PC-9 (cell line): ENCODE results near the gene ATN1. TPM values are rescaled to one million over a fixed set of nuclear protein-coding genes. Genes with fewer than 3 reads are reported as not detected.
"Not testable (repeated sequence)": the region's sequence is repeated elsewhere in the genome, so short reads cannot be mapped to it uniquely, and the experiment has no call there.

ENCODE experiments used
- BruUV-seq: library from RNA; stranded (reverse); fragments of 400-500 nt; replicated peaks from 2 replicates; lab custom pipeline; 2021; lab: Mats Ljungman, UMichigan
- CTCF ChIA-PET: fragments of 300-600 bp; sonication (Branson Sonifier 250); formaldehyde crosslinking; loops from one replicate; lab custom pipeline; 2022; ENCODE audit warnings: antibody characterized with exemption; lab: Charles Lee
- POLR2A ChIA-PET: fragments of 300-600 bp; sonication (Branson Sonifier 250); formaldehyde crosslinking; loops from one replicate; lab custom pipeline; 2022; ENCODE audit warnings: antibody characterized with exemption; ENCODE audit not compliant: unreplicated experiment; lab: Charles Lee
- DNase-seq, 2 experiments: peaks; one replicate each; pipeline versions ENCODE4 v3.0.0 to v3.0.0-alpha.2; 2015 to 2022; ENCODE audit warnings: mixed read lengths in 1 of 2
- H2AFZ ChIP-seq: fragments of 200-600 bp; sonication (generic); 2 replicates; pipeline ENCODE4 v1.8.1; 2017; ENCODE audit warnings: antibody characterized with exemption
- H3F3A ChIP-seq: fragments of 200-600 bp; sonication (generic); 2 replicates; pipeline ENCODE4 v1.8.1; 2017; ENCODE audit warnings: antibody characterized with exemption, mild to moderate bottlenecking, low read depth; ENCODE audit not compliant: insufficient read depth
- H3K27ac ChIP-seq: fragments of 200-600 bp; sonication (generic); 2 replicates; pipeline ENCODE4 v1.6.1; 2016; ENCODE audit warnings: mixed run types
- H3K27me3 ChIP-seq: fragments of 200-600 bp; sonication (generic); 2 replicates; pipeline ENCODE4 v1.6.1; 2016; ENCODE audit warnings: low read depth, mixed run types; ENCODE audit not compliant: insufficient read depth
- H3K36me3 ChIP-seq: fragments of 200-600 bp; sonication (generic); 2 replicates; pipeline ENCODE4 v1.6.1; 2016; ENCODE audit warnings: low read depth, mixed run types
- H3K4me1 ChIP-seq: fragments of 200-600 bp; sonication (generic); replicated peaks from 2 replicates; pipeline ENCODE4 v1.6.1; 2016; ENCODE audit warnings: mixed run types; ENCODE audit not compliant: insufficient read depth
- H3K4me2 ChIP-seq: fragments of 200-600 bp; sonication (generic); 2 replicates; pipeline ENCODE4 v1.6.1; 2017; ENCODE audit warnings: mixed run types
- H3K4me3 ChIP-seq: fragments of 200-600 bp; sonication (generic); 2 replicates; pipeline ENCODE4 v1.6.1; 2016; ENCODE audit warnings: mixed run types
- H3K79me2 ChIP-seq: fragments of 200-600 bp; sonication (generic); 2 replicates; pipeline ENCODE4 v1.6.1; 2017; ENCODE audit warnings: low read depth, mixed run types
- H3K9me2 ChIP-seq: fragments of 200-600 bp; sonication (generic); 2 replicates; pipeline ENCODE4 v1.8.1; 2017; ENCODE audit warnings: mild to moderate bottlenecking; ENCODE audit not compliant: insufficient read depth
- H3K9me3 ChIP-seq: fragments of 200-600 bp; sonication (generic); 2 replicates; pipeline ENCODE4 v1.8.1; 2016; ENCODE audit warnings: low read depth; ENCODE audit not compliant: insufficient read depth
- H4K20me1 ChIP-seq: fragments of 200-600 bp; sonication (generic); 2 replicates; pipeline ENCODE4 v1.8.1; 2017; ENCODE audit not compliant: insufficient read depth
- CTCF ChIP-seq: fragments of 200-600 bp; sonication (generic); conservative IDR thresholded peaks from 2 replicates; pipeline ENCODE4 v1.6.1; 2017; ENCODE audit warnings: mixed run types, antibody characterized with exemption, mild to moderate bottlenecking, moderate library complexity
- EZH2 ChIP-seq: fragments of 200-600 bp; sonication (generic); IDR thresholded peaks from 2 replicates; pipeline ENCODE4 v1.8.0; 2017; ENCODE audit warnings: antibody characterized with exemption, low read depth
- intact Hi-C: fragments of 100-400 bp; cut with micrococcal nuclease; formaldehyde crosslinking; loops from one replicate; pipeline ENCODE4 v1.10.0; 2022; ENCODE audit not compliant: unreplicated experiment
- total RNA-seq: library from RNA; stranded (reverse); gene quantifications from 2 replicates; pipeline ENCODE4 v1.2.3, GENCODE V29; 2021

ATN1 gene
- total RNA-seq, 1 experiment from 2014 or later = 158 TPM

- DNase-seq = peak; percentile 89 to 100
- Histone ChIP-seq H3K4me2 (peak overlapping the region; percentile 80), H3F3A (peaks cover 12% of the 10 kb centered on the region; the same call in 1 of the 2 replicates), H4K20me1 (no peaks in the 10 kb centered on the region), H3K4me3 (peak overlapping the region; percentile 57), H3K9me2 (no peaks in the 10 kb centered on the region), H3K27ac (peak overlapping the region; percentile 90), H3K4me1 (peaks cover 15% of the 10 kb centered on the region), H2AFZ (peak overlapping the region; percentile 92), H3K36me3 (no peaks in the 10 kb centered on the region), H3K9me3 (no peaks in the 10 kb centered on the region), H3K27me3 (no peaks in the 10 kb centered on the region), H3K79me2 (no peaks in the 10 kb centered on the region)
- ChIA-PET CTCF (interaction anchor here (0.5 to 2.0 kb wide), 9 partner anchors 13 to 202 kb away, joined by 3 to 12 read pairs (median 5); partner anchors contain the start of genes LRRC23, SPSB2 and ZNF384), POLR2A (interaction anchor here (0.6 to 1.6 kb wide), 12 partner anchors 18 to 517 kb away, joined by 3 to 20 read pairs (median 4); partner anchors contain the start of genes C12orf57, LPCAT3, RNU7-1 and SPSB2)
- intact Hi-C loops = loop anchor here (1.0 kb wide), 3 partner anchors 18 to 40 kb away; partner anchors contain the start of genes CDCA3 and SPSB2
- TF ChIP-seq EZH2 (no peak), CTCF (peak; percentile 74)
- no TSS peak for BruUV-seq
These were observed 36.7 kb upstream of the ATN1 start for GRCh38 chr12:6890789-6891645.

GRCh38 chr12:6891646-6892001 lies 36.1 kb upstream of the ATN1 start:
- Histone ChIP-seq H3K36me3 (no peaks in the 10 kb centered on the region), H3F3A (peaks cover 12% of the 10 kb centered on the region; the same call in 1 of the 2 replicates), H4K20me1 (no peaks in the 10 kb centered on the region), H3K4me3 (peak overlapping the region; percentile 57), H3K27ac (peak overlapping the region; percentile 30), H3K79me2 (no peaks in the 10 kb centered on the region), H3K4me2 (peak overlapping the region; percentile 79), H3K9me2 (no peaks in the 10 kb centered on the region), H2AFZ (peak overlapping the region; percentile 92), H3K4me1 (peaks cover 18% of the 10 kb centered on the region), H3K27me3 (no peaks in the 10 kb centered on the region), H3K9me3 (no peaks in the 10 kb centered on the region)
- BruUV-seq = TSS peak; percentile 65
- CTCF ChIA-PET = interaction anchor here (0.5 to 2.0 kb wide), 10 partner anchors 12 to 203 kb away, joined by 3 to 12 read pairs (median 5); partner anchors contain the start of genes LRRC23, SPSB2 and ZNF384
- POLR2A ChIA-PET = interaction anchor here (0.6 to 1.6 kb wide), 9 partner anchors 19 to 517 kb away, joined by 3 to 20 read pairs (median 4); partner anchors contain the start of genes LPCAT3 and SPSB2
- no peak for DNase-seq
- TF ChIP-seq CTCF (no peak), EZH2 (no peak)
- intact Hi-C loops = loop anchor here (1.0 kb wide), 3 partner anchors 18 to 40 kb away; partner anchors contain the start of genes CDCA3 and SPSB2

GRCh38 chr12:6892683-6893082 lies 35.1 kb upstream of the ATN1 start:
- H3K4me2 ChIP-seq, intact Hi-C loops, H3K9me2 ChIP-seq, H2AFZ ChIP-seq, H3K4me3 ChIP-seq, H3K27me3 ChIP-seq, H3K79me2 ChIP-seq, H3K36me3 ChIP-seq, BruUV-seq, DNase-seq, H3K9me3 ChIP-seq, H4K20me1 ChIP-seq, H3K27ac ChIP-seq: not testable (repeated sequence)
- CTCF ChIA-PET = interaction anchor here (0.7 to 2.0 kb wide), 3 partner anchors 20 to 68 kb away, joined by 3 to 13 read pairs (median 12); partner anchors contain the start of gene SPSB2
- Histone ChIP-seq H3K4me1 (peaks cover 21% of the 10 kb centered on the region), H3F3A (peaks cover 12% of the 10 kb centered on the region; the same call in 1 of the 2 replicates)
- POLR2A ChIA-PET = interaction anchor here (0.6 kb wide), 1 partner anchor 136 kb away, joined by 22 read pairs; no protein-coding TSS in a partner anchor
